Myometrial cell (primary cell): Measurements from ENCODE around the gene ADH1C. TPM values are rescaled to one million over a fixed set of nuclear protein-coding genes. Genes with fewer than 3 reads are reported as not detected.

Source experiments
- total RNA-seq: library from RNA; depleted of rRNA; stranded (reverse); fragments of >200 nt; gene quantifications from 2 replicates; pipeline ENCODE4 v1.2.3, GENCODE V29; 2015

ADH1C gene
- not detected in 2 replicates for total RNA-seq

DNA sequence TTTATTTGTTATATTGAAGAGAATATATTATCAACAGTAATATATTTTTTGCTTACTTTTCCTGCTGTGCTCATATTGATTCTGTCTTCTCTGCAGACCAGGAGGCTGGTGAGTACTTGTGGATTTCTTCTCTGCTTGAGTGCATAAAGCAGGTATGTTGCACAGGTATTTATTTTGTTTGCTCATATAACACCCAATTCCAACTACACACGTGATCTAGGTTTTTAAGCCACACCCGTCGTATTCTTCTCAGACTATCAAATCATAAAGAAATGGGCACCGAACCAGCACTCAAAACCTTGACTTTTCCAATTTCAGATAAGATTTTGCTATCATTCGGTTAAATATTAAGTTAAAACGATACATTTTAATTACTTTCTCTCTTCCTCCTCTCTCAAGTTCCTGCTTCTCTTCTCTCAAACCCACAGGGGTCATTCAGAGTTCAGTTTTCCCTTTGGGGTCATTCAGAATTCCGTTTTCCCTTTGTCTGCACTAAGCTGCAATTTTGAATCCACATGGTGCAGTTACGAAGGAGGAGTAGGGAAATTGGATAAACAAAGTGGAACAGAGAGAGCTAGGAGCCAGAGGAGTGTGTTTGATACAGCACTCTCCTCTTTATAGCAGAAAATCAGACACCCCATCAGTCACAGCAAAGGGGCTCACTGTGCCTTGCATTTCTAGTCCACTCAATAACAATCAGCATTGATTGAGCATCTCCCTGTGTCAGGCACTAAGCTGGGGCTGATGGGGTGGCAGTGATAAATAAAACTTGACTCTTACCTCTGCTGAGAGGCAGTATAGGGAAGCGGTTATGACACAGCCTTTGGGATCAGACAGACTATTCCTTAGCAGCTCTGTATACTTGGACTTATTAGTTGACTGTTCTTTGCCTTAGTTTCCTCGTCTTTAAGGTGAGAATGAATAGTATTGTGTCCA, at the start of gene ADH1C:
Gene ADH1C, minus strand, starts transcription at position 145 of the 936 bp plus-strand sequence. Its CDS starts 71 bp downstream, at position 74.

GRCh38 chr4:99321241-99322191, 31.0 kb downstream of the ADH1C start, which contains the start of gene ADH1B:
Gene ADH1B (minus strand): TSS chr4:99321401. CDS start chr4:99321331, 70 bp downstream.

GRCh38 chr4:99290848-99291786, 61.4 kb downstream of the ADH1C start, which contains the start of gene ADH1A:
Gene ADH1A (minus strand): TSS chr4:99290985. CDS start chr4:99290914, 71 bp downstream.

Other genes with a start within 250 kb of the ADH1C start
- not detected in 2 replicates for gene ADH4, start 208.4 kb downstream of the ADH1C start, total RNA-seq
- gene ADH6, start 133.5 kb downstream of the ADH1C start, total RNA-seq = not detected in 2 replicates
- gene ADH1A, start 61.8 kb downstream of the ADH1C start, total RNA-seq = not detected in 2 replicates
- 0.29 and 1.2 TPM in 2 replicates for gene ADH1B, start 31.3 kb downstream of the ADH1C start, total RNA-seq
- gene ADH7, start 82.6 kb upstream of the ADH1C start, total RNA-seq = not detected in 2 replicates
- not detected in 2 replicates for gene C4orf17, start 158.3 kb upstream of the ADH1C start, total RNA-seq
- gene TRMT10A, start 211.3 kb upstream of the ADH1C start, total RNA-seq = 3.5 and 4.6 TPM in 2 replicates
- under 0.01 and 0.35 TPM in 2 replicates for gene MTTP, start 222.1 kb upstream of the ADH1C start, total RNA-seq